GM12891 (cell line): ENCODE results near the gene MRS2.

ENCODE experiments used
- POLR2A ChIP-seq: IDR thresholded peaks from 2 replicates; pipeline ENCODE4 v1.6.1; 2011; ENCODE audit warnings: low read depth, low read length, control low read depth
- POLR2AphosphoS5 ChIP-seq: IDR thresholded peaks from 2 replicates; pipeline ENCODE4 v1.6.1; 2011; ENCODE audit warnings: low read depth, low read length, control low read depth

DNA sequence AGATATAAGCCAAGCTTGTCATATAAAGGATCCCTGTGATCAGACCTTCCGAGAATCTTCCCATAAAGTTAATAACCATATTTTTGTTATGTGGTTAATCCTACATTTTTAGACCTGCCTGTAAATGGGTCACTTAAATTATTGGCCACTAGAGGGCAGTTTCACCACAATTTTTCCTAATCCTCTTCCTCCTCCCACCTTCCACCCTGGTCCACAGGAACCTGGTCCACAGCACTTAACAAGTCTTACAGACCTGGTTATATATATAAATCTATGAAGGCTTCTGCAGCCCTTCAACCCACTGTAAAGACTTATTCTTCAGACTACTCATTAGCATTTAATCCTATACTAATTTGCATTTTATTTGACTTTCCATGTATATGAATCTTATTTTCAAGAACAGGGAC, 28.3 kb downstream of the MRS2 start:
- no peak for TF ChIP-seq POLR2A
- TF ChIP-seq POLR2AphosphoS5: no peak
